ENCODE results near the gene HMGN3.

- no peak for TF ChIP-seq CTCF (IDR thresholded peaks at IDR 0.05 in 8 of 11, conservative IDR thresholded peaks at IDR 0.05 in 3 of 11)
- TF ChIP-seq POLR2A (IDR thresholded peaks at IDR 0.05), result no peak
Measured at GRCh38 chr6:79263359-79263758, 28.9 kb upstream of the HMGN3 start.

All from spleen (tissue), 7 donors.